ENCODE results near the gene PITX2. TPM values are rescaled to one million over a fixed set of nuclear protein-coding genes. Genes with fewer than 3 reads are reported as not detected.

PITX2 gene
- polyA plus RNA-seq, 1 of the 3 experiments (the other 2 are of a cell fraction), result not detected

DNA sequence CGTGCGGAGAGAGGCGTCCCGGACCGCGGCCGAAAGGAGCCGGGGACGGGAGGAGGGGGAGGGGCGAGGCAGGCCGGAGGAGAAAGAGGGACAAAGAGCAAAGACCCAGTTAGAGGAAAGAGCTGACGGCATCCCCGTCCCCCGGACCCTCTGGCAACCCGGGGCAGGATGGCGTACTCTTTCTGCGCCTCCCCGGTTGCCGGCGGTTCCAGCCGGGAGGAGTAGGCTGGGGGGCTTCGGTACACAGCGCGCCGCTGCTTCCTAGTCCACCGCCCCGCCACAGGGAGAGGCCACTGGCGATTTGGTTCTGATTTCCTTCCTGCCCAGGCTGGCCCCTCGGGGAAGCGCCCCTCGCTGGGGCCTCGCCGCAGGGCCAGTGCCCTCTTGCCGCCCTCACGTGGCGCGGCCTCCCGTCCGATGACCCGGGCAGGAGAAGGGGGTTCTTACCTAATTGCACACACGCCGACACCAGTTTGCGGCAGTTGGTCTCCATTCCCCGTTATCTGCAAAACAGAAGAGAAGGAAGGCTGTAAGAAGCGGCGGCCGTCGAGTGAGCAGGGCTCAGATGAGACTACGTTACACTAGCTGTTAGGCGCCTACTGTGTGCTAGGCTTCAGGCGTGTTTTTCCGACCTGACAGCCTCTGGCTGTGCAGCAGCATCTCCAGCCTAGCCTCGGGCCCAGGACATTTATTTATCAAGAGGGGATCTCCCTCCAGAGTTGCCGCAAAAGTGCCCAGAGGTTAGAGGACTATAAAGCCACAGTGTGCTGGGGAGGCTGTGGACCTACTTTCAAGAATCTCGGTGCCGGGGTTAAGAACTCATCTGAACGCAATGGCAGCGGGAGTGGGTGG, 9.9 kb upstream of the PITX2 start:
- POLR2A ChIA-PET, result no interaction called here
- WGBS (ENCODE audit: low lambda C conversion rate), result 21% methylated on average over 27 of the region's 58 CpGs
- 0 out of 2 replicates have a peak overlapping the region, but pooled peaks have one; percentile 52 for H2AFZ ChIP-seq (ENCODE audit: low read depth)
- peak overlapping the region; percentile 30 to 58; a peak in 3 of 4 replicates for H3K4me3 ChIP-seq (ENCODE audit: low read depth in 2 of 2, low read length in 1 of 2)
- no peaks in the 10 kb centered on the region for H4K20me1 ChIP-seq (ENCODE audit: insufficient read depth)
- no peak overlapping the region for H3K9ac ChIP-seq
- H3K27ac ChIP-seq (ENCODE audit: low read depth in 2 of 2, low read length in 1 of 2), result no peak overlapping the region
- no peaks in the 10 kb centered on the region for H3K36me3 ChIP-seq (replicated peaks in 1 of 2; ENCODE audit: control insufficient read depth in 1 of 2, insufficient read depth in 2 of 2, low read length in 1 of 2)
- H3K79me2 ChIP-seq (ENCODE audit: insufficient read depth), result no peaks in the 10 kb centered on the region
- peaks cover 0 to 10% of the 10 kb centered on the region in 2 experiments; a peak in 1 of 4 replicates for H3K4me1 ChIP-seq (ENCODE audit: control insufficient read depth in 1 of 2, insufficient read depth in 2 of 2, low read depth in 1 of 2, low read length in 1 of 2)
- H3K27me3 ChIP-seq (ENCODE audit: insufficient read depth), result peaks cover 95% of the 10 kb centered on the region
- H3F3A ChIP-seq (replicated peaks; ENCODE audit: insufficient read depth), result no peaks in the 10 kb centered on the region
- no peak for DNase-seq
- CTCF ChIA-PET, result interaction anchor here (0.6 to 4.2 kb wide), 11 partner anchors 8 to 1398 kb away, joined by 3 to 33 read pairs (median 3); partner anchors contain the start of gene PITX2
- TF ChIP-seq SMC3 (IDR thresholded peaks at IDR 0.05; ENCODE audit: low read depth, low read length) (no peak), JUND (IDR thresholded peaks at IDR 0.05) (no peak), GABPA (IDR thresholded peaks at IDR 0.05; ENCODE audit: low read depth) (no peak), GATA2 (CRISPR knock-in tag; IDR thresholded peaks at IDR 0.05) (no peak), EZH2phosphoT487 (IDR thresholded peaks at IDR 0.05; ENCODE audit: borderline replicate concordance, low read depth) (no peak), POLR2AphosphoS5 (IDR thresholded peaks at IDR 0.05; ENCODE audit: low read depth, low read length) (no peak), REST (IDR thresholded peaks at IDR 0.05; ENCODE audit: low read depth, low read length) (no peak), USF1 (IDR thresholded peaks at IDR 0.05; ENCODE audit: borderline replicate concordance, low read depth) (no peak), FOXJ3 (CRISPR knock-in tag; IDR thresholded peaks at IDR 0.05) (no peak), TEAD4 (IDR thresholded peaks at IDR 0.05; ENCODE audit: borderline replicate concordance, insufficient read depth) (no peak), RFX5 (IDR thresholded peaks at IDR 0.05; ENCODE audit: low read length) (no peak)
- TF ChIP-seq, protein P1, sequence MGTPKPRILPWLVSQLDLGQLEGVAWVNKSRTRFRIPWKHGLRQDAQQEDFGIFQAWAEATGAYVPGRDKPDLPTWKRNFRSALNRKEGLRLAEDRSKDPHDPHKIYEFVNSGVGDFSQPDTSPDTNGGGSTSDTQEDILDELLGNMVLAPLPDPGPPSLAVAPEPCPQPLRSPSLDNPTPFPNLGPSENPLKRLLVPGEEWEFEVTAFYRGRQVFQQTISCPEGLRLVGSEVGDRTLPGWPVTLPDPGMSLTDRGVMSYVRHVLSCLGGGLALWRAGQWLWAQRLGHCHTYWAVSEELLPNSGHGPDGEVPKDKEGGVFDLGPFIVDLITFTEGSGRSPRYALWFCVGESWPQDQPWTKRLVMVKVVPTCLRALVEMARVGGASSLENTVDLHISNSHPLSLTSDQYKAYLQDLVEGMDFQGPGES (IDR thresholded peaks at IDR 0.05; ENCODE audit: low read depth, low read length), result no peak
- H3K4me2 ChIP-seq, result peak overlapping the region; percentile 72
- H3K9me3 ChIP-seq, result no peaks in the 10 kb centered on the region
- H3K9me2 ChIP-seq, result no peaks in the 10 kb centered on the region
